Measurements from ENCODE around the gene ROR1. TPM values are rescaled to one million over a fixed set of nuclear protein-coding genes. Genes with fewer than 3 reads are reported as not detected.

Gene ROR1
- total RNA-seq, 1 experiment from 2014 or later: 19.0 TPM

DNA sequence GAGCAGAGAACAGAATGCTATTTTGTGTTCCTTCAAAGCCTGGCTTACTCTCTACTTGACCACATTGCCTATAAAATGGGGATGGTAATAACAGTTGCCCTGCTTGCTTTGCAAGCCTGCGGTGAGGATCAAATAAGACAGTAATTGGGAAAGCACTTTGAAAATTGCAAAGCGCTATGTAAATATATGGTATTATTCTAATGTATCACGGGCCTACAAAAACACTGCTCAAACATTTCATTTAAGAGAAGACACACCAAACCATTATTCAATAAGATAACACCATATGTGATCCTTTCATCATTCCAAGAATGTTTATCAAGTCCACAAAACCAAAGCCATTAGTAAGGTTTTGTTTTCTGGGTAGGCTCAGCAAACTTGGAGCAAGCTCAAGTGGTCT, 208.4 kb downstream of the ROR1 start:
- peaks cover 37% of the 10 kb centered on the region for H3K79me2 ChIP-seq (ENCODE audit: low read depth)
- H3K27ac ChIP-seq: 0 out of 2 replicates have a peak overlapping the region, but pooled peaks have one; percentile 13
- H3K9me3 ChIP-seq (ENCODE audit: insufficient read depth, low read depth): peaks cover 3% of the 10 kb centered on the region; the same call in 1 of the 2 replicates
- H3F3A ChIP-seq (ENCODE audit: insufficient read depth, low read depth): peaks cover 32% of the 10 kb centered on the region
- H2AFZ ChIP-seq: no peak overlapping the region
- no peak overlapping the region for H3K4me3 ChIP-seq
- no peaks in the 10 kb centered on the region for H3K27me3 ChIP-seq (ENCODE audit: insufficient read depth, low read depth)
- H3K9me2 ChIP-seq (ENCODE audit: insufficient read depth): no peaks in the 10 kb centered on the region
- TF ChIP-seq CTCF (conservative IDR thresholded peaks at IDR 0.05) (no peak), EZH2 (IDR thresholded peaks at IDR 0.05; ENCODE audit: low read depth) (no peak)
- BruUV-seq (replicated peaks): no TSS peak
- 0 out of 2 replicates have a peak, but pooled peaks cover 4% of the 10 kb centered on the region for H3K36me3 ChIP-seq (ENCODE audit: low read depth)
- H3K4me1 ChIP-seq (replicated peaks; ENCODE audit: insufficient read depth): peaks cover 46% of the 10 kb centered on the region
- H4K20me1 ChIP-seq (ENCODE audit: insufficient read depth): no peaks in the 10 kb centered on the region
- no peak for DNase-seq
- intact Hi-C loops (cut with micrococcal nuclease; ENCODE audit: unreplicated experiment): no loop called here
- POLR2A ChIA-PET (ENCODE audit: unreplicated experiment): no interaction called here
- CTCF ChIA-PET: no interaction called here
- no peak overlapping the region for H3K4me2 ChIP-seq

DNA sequence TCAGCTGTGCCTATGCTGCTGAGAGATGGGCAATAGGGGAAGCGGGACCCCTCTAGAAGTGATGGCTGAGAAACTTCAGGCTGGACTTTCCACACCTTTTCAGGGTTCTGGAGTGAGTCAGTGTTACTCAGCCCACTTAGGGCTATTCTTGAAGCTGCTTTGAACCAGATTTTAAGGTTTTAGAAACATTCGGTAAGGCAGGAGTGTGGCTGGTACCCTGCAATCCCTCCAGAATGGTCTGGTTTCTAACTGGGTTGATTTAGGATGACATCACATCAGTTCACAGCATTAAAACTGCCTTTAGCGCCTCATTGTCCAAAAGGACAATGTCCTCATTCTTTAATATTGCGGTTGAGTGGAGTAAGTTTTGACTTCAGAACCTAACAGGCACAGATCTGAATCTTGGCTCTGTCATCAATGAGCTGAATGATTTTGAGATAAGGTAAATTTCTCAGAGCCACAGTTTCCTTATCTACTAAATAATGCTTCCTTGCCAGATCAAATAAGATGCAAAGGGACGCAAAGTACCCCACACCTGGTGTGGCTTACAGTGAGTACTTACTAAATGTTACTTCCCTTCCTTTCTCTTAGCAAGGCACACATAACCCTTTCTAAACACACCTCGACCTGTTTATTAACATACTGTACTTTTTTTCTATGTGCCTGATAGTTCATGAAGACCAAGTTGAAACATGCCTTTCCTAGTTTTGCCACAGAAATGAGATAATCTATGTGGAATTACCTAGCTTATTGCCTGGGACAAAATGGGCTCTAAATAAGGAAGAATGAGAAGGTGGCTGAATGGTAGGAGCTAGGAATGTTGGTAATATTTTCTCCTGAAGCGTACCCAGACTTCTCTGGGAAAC, 209.8 kb downstream of the ROR1 start:
- Histone ChIP-seq H3K9me3 (ENCODE audit: insufficient read depth, low read depth) (peaks cover 8% of the 10 kb centered on the region), H3K4me2 (no peak overlapping the region), H3K4me1 (replicated peaks; ENCODE audit: insufficient read depth) (peaks cover 46% of the 10 kb centered on the region), H3K4me3 (no peak overlapping the region), H2AFZ (no peak overlapping the region), H3K27me3 (ENCODE audit: insufficient read depth, low read depth) (no peaks in the 10 kb centered on the region), H3K9me2 (ENCODE audit: insufficient read depth) (no peaks in the 10 kb centered on the region), H4K20me1 (ENCODE audit: insufficient read depth) (no peaks in the 10 kb centered on the region), H3K79me2 (ENCODE audit: low read depth) (peaks cover 43% of the 10 kb centered on the region), H3K36me3 (ENCODE audit: low read depth) (0 out of 2 replicates have a peak, but pooled peaks cover 4% of the 10 kb centered on the region), H3F3A (ENCODE audit: insufficient read depth, low read depth) (peaks cover 32% of the 10 kb centered on the region), H3K27ac (no peak overlapping the region)
- intact Hi-C loops (cut with micrococcal nuclease; ENCODE audit: unreplicated experiment): no loop called here
- BruUV-seq (replicated peaks): no TSS peak
- CTCF ChIA-PET: interaction anchor here (0.5 kb wide), 1 partner anchor 291 kb away, joined by 3 read pairs; no protein-coding TSS in a partner anchor
- TF ChIP-seq EZH2 (IDR thresholded peaks at IDR 0.05; ENCODE audit: low read depth) (no peak), CTCF (conservative IDR thresholded peaks at IDR 0.05) (no peak)
- POLR2A ChIA-PET (ENCODE audit: unreplicated experiment): no interaction called here
- no peak for DNase-seq

DNA sequence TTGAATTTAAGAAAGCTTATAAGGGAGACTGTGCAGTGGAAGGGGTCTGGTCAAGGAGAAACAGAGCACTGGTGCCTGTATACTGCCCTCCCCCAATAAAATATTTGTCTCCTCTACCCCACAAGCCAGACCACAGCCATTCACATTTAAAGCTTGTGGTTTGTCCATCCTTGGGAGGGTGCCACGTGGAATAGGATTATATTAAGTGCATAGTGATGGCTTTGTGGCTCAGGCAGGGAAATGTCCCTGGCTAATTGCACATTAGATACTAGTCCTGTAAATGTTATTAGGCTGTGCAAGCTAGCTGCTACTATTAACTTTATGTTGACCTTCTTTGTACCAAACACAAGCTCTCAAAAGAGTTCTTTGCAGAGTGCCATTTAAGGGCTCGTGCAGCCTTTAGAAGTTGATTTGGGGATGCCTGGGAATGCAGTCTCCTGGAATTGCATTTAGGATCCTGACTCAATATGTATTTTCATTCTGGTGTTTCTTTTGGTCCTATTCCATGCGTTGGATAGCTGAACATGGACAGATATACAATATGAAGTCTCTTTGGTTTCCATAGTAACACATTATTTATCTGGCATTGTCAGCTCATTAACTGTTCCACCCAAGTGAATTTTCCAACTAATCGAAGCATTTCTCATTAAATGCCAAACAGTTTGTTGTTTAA, 210.6 kb downstream of the ROR1 start:
- H3K9me2 ChIP-seq (ENCODE audit: insufficient read depth): no peaks in the 10 kb centered on the region
- 0 out of 2 replicates have a peak, but pooled peaks cover 3% of the 10 kb centered on the region for H3K36me3 ChIP-seq (ENCODE audit: low read depth)
- H4K20me1 ChIP-seq (ENCODE audit: insufficient read depth): no peaks in the 10 kb centered on the region
- peaks cover 11% of the 10 kb centered on the region for H3K9me3 ChIP-seq (ENCODE audit: insufficient read depth, low read depth)
- no peak for DNase-seq
- peaks cover 29% of the 10 kb centered on the region for H3F3A ChIP-seq (ENCODE audit: insufficient read depth, low read depth)
- TF ChIP-seq EZH2 (IDR thresholded peaks at IDR 0.05; ENCODE audit: low read depth): no peak
- TF ChIP-seq CTCF (conservative IDR thresholded peaks at IDR 0.05): no peak
- H3K27ac ChIP-seq: no peak overlapping the region
- no peaks in the 10 kb centered on the region for H3K27me3 ChIP-seq (ENCODE audit: insufficient read depth, low read depth)
- no peak overlapping the region for H3K4me2 ChIP-seq
- CTCF ChIA-PET: no interaction called here
- no peak overlapping the region for H2AFZ ChIP-seq
- H3K4me1 ChIP-seq (replicated peaks; ENCODE audit: insufficient read depth): peaks cover 38% of the 10 kb centered on the region
- POLR2A ChIA-PET (ENCODE audit: unreplicated experiment): no interaction called here
- peaks cover 39% of the 10 kb centered on the region for H3K79me2 ChIP-seq (ENCODE audit: low read depth)
- no peak overlapping the region for H3K4me3 ChIP-seq
- no TSS peak for BruUV-seq (replicated peaks)
- intact Hi-C loops (cut with micrococcal nuclease; ENCODE audit: unreplicated experiment): no loop called here
